Measurements from ENCODE around the gene TMEM140.

DNA sequence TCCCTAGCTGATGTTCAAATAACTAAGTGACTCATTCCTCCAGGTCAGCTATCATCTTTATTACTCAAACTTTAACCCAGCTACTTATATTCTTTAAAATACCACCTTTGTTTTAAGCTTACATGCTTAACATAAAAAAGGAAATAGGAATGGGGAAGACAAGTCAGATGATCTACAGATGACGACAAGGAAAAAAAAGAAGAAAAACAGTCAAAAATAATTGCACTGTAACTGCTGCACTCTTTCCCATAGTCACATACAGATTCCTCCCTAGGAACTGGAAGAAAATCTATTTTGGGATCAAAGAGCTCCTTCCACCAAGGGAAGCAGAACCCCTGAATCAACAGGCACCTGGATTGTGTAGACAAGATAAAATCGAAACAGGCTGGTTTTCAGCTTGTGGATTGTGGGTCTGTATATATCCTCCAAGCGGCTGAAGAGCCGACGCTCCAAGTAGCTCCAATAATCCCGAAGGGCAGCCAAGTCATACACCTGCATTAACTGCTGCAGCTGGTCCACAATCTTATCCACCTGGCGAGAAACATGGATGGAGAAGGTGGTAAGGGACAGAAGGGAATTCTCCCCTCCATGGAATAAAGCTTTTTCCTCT is 61.5 kb downstream of the TMEM140 start:
- TF ChIP-seq, protein P1, sequence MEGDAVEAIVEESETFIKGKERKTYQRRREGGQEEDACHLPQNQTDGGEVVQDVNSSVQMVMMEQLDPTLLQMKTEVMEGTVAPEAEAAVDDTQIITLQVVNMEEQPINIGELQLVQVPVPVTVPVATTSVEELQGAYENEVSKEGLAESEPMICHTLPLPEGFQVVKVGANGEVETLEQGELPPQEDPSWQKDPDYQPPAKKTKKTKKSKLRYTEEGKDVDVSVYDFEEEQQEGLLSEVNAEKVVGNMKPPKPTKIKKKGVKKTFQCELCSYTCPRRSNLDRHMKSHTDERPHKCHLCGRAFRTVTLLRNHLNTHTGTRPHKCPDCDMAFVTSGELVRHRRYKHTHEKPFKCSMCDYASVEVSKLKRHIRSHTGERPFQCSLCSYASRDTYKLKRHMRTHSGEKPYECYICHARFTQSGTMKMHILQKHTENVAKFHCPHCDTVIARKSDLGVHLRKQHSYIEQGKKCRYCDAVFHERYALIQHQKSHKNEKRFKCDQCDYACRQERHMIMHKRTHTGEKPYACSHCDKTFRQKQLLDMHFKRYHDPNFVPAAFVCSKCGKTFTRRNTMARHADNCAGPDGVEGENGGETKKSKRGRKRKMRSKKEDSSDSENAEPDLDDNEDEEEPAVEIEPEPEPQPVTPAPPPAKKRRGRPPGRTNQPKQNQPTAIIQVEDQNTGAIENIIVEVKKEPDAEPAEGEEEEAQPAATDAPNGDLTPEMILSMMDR (IDR thresholded peaks at IDR 0.05): no peak
- TF ChIP-seq POLR2A (IDR thresholded peaks at IDR 0.05): no peak
